OCI-LY3 (cell line): ENCODE measurements around the gene SHCBP1L.

Experiments used
- H2AFZ ChIP-seq: fragments of 200-600, 300-600 bp; shearing (Covaris generic); 2 replicates; pipeline ENCODE4 v1.6.0; 2014; ENCODE audit warnings: antibody characterized with exemption, low read depth, low read length
- H3K27ac ChIP-seq: fragments of 200-600, 300-600 bp; sonication (generic); 2 replicates; pipeline ENCODE4 v1.5.1; 2014; ENCODE audit warnings: mild to moderate bottlenecking, low read length, moderate library complexity, mixed read lengths
- H3K27me3 ChIP-seq: fragments of 200-600, 300-600 bp; sonication (generic); 2 replicates; pipeline ENCODE4 v1.6.1; 2014; ENCODE audit warnings: low read depth, low read length, mixed read lengths
- H3K36me3 ChIP-seq: fragments of 200-600, 300-600 bp; sonication (generic); replicated peaks from 2 replicates; pipeline ENCODE3; 2014; ENCODE audit warnings: low read depth, low read length, mixed read lengths
- H3K4me1 ChIP-seq: fragments of 300-600, 200-600 bp; sonication (generic); 2 replicates; pipeline ENCODE4 v1.6.1; 2014; ENCODE audit warnings: low read length, mixed read lengths
- H3K4me2 ChIP-seq: fragments of 200-600, 300-600 bp; sonication (generic); 2 replicates; pipeline ENCODE4 v1.6.1; 2014; ENCODE audit warnings: low read length, mixed read lengths
- H3K4me3 ChIP-seq: fragments of 300-600, 200-600 bp; sonication (generic); 2 replicates; pipeline ENCODE4 v1.5.1; 2014; ENCODE audit warnings: antibody characterized with exemption, mild to moderate bottlenecking, low read length, moderate library complexity
- H3K79me2 ChIP-seq: fragments of 300-600, 200-600 bp; shearing (Covaris generic); 2 replicates; pipeline ENCODE4 v1.6.1; 2014; ENCODE audit warnings: mild to moderate bottlenecking, low read length, mixed read lengths
- H3K9ac ChIP-seq: fragments of 300-600, 200-600 bp; shearing (Covaris generic); 2 replicates; pipeline ENCODE4 v1.6.0; 2014; ENCODE audit warnings: mild to moderate bottlenecking, low read length, moderate library complexity
- H3K9me3 ChIP-seq: fragments of 200-600, 300-600 bp; shearing (Covaris generic); 2 replicates; pipeline ENCODE4 v1.6.1; 2014; ENCODE audit warnings: low read length, mixed read lengths; ENCODE audit not compliant: insufficient read depth
- H4K20me1 ChIP-seq: fragments of 200-600, 300-600 bp; sonication (generic); 2 replicates; pipeline ENCODE4 v1.6.1; 2016; ENCODE audit warnings: low read length, mixed read lengths; ENCODE audit not compliant: insufficient read depth
- CTCF ChIP-seq: fragments of 200-600, 300-600 bp; sonication (generic); IDR thresholded peaks from 2 replicates; pipeline ENCODE4 v1.5.1; 2014; ENCODE audit warnings: antibody characterized with exemption, low read length, low read depth
- EZH2phosphoT487 ChIP-seq: fragments of 200-600 bp; shearing (Covaris generic); IDR thresholded peaks from 2 replicates; pipeline ENCODE4 v1.6.1; 2018; ENCODE audit warnings: antibody characterized with exemption, mixed run types, low read depth

The SHCBP1L gene

GRCh38 chr1:182985876-182986275 is 32.9 kb upstream of the SHCBP1L start:
- TF ChIP-seq EZH2phosphoT487 = no peak
- no peak for TF ChIP-seq CTCF
- no peak overlapping the region for H2AFZ ChIP-seq

GRCh38 chr1:182984621-182985020 is 31.7 kb upstream of the SHCBP1L start:
- Histone ChIP-seq H3K4me1 (peaks cover 12% of the 10 kb centered on the region), H3K4me2 (no peak overlapping the region), H3K9ac (no peak overlapping the region), H3K27ac (no peak overlapping the region), H3K27me3 (no peaks in the 10 kb centered on the region), H4K20me1 (no peaks in the 10 kb centered on the region), H3K36me3 (no peaks in the 10 kb centered on the region), H3K4me3 (no peak overlapping the region), H3K79me2 (no peaks in the 10 kb centered on the region), H2AFZ (no peak overlapping the region), H3K9me3 (no peaks in the 10 kb centered on the region)
- no peak for TF ChIP-seq CTCF
- no peak for TF ChIP-seq EZH2phosphoT487

More at GRCh38 chr1:182985876-182986275, 32.9 kb upstream of the SHCBP1L start:
- peaks cover 12% of the 10 kb centered on the region for H3K4me1 ChIP-seq
- no peaks in the 10 kb centered on the region for H3K9me3 ChIP-seq
- no peak overlapping the region for H3K9ac ChIP-seq
- H3K27me3 ChIP-seq = no peaks in the 10 kb centered on the region
- no peaks in the 10 kb centered on the region for H4K20me1 ChIP-seq
- no peak overlapping the region for H3K27ac ChIP-seq
- H3K4me2 ChIP-seq = no peak overlapping the region
- no peaks in the 10 kb centered on the region for H3K36me3 ChIP-seq
- no peak overlapping the region for H3K4me3 ChIP-seq
- H3K79me2 ChIP-seq = no peaks in the 10 kb centered on the region

GRCh38 chr1:182984138-182984537 is 31.2 kb upstream of the SHCBP1L start:
- Histone ChIP-seq H3K9me3 (no peaks in the 10 kb centered on the region), H3K27me3 (no peaks in the 10 kb centered on the region), H3K9ac (no peak overlapping the region), H4K20me1 (no peaks in the 10 kb centered on the region), H3K79me2 (no peaks in the 10 kb centered on the region), H3K4me2 (peak overlapping the region; percentile 1), H2AFZ (no peak overlapping the region; the same call in 1 of the 2 replicates), H3K4me1 (peaks cover 12% of the 10 kb centered on the region), H3K4me3 (no peak overlapping the region), H3K27ac (no peak overlapping the region), H3K36me3 (no peaks in the 10 kb centered on the region)
- TF ChIP-seq CTCF (no peak), EZH2phosphoT487 (no peak)

DNA sequence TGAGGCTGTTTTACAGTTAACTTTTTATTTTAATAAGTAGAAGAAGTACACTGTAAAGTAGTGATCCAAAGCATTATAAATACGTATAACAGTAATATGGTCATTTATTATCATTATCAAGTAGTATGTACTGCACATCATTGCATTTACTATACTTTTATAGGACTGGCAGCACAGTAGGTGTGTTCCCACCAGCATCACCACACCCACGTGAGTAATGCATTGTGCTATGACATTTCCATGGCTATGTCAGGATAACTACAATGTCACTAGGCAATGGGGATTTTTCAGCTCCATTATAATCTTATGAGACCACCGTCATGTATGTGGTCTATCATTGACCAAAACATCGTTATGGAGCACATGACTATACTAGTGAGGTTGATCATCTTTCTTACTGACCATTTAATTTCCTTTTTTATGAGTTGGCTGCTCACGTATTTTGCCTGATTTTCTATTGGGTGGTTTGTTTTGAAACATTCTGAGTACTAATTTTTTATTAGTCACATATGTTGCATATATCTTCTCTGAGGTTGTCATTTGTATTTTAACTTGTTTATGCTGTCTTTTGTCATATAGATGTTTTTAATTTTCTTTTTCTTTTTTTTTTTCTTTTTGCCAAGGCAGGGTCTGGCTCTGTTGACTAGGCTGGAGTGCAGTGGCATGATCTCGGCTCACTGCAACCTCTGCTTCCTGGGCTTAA is 25.3 kb upstream of the SHCBP1L start:
- TF ChIP-seq CTCF (no peak), EZH2phosphoT487 (no peak)
- Histone ChIP-seq H2AFZ (no peak overlapping the region), H3K27ac (no peak overlapping the region), H3K4me3 (no peak overlapping the region), H3K9me3 (no peaks in the 10 kb centered on the region), H3K27me3 (no peaks in the 10 kb centered on the region), H3K4me1 (no peaks in the 10 kb centered on the region), H3K36me3 (no peaks in the 10 kb centered on the region), H3K79me2 (no peaks in the 10 kb centered on the region), H3K4me2 (no peak overlapping the region), H4K20me1 (no peaks in the 10 kb centered on the region), H3K9ac (no peak overlapping the region)
